Caki2 (cell line): Measurements from ENCODE around the gene SCUBE1. TPM values are rescaled to one million over a fixed set of nuclear protein-coding genes. Genes with fewer than 3 reads are reported as not detected.
A peak's percentile ranks its signal among the peaks of the same experiment; 100 is the strongest.

ENCODE experiments used
- DNase-seq: peaks from one replicate; pipeline ENCODE4 v3.0.0-alpha.2; 2015; ENCODE audit warnings: low read depth
- in situ Hi-C: cut with HindIII; loops from 2 replicates; pipeline ENCODE4 v1.10.0; 2016; ENCODE audit warnings: low sequenced_read_pairs, low pct_unique_long_range_greater_than_20kb, mixed read lengths
- total RNA-seq: library from RNA; depleted of rRNA; stranded (reverse); fragments of >200 nt; shearing (Covaris generic); gene quantifications from 2 replicates; pipeline ENCODE4 v1.2.3, GENCODE V29; 2014; ENCODE audit warnings: low replicate concordance

Gene SCUBE1
- total RNA-seq, 1 experiment from 2014 or later = 0.14 TPM

DNA sequence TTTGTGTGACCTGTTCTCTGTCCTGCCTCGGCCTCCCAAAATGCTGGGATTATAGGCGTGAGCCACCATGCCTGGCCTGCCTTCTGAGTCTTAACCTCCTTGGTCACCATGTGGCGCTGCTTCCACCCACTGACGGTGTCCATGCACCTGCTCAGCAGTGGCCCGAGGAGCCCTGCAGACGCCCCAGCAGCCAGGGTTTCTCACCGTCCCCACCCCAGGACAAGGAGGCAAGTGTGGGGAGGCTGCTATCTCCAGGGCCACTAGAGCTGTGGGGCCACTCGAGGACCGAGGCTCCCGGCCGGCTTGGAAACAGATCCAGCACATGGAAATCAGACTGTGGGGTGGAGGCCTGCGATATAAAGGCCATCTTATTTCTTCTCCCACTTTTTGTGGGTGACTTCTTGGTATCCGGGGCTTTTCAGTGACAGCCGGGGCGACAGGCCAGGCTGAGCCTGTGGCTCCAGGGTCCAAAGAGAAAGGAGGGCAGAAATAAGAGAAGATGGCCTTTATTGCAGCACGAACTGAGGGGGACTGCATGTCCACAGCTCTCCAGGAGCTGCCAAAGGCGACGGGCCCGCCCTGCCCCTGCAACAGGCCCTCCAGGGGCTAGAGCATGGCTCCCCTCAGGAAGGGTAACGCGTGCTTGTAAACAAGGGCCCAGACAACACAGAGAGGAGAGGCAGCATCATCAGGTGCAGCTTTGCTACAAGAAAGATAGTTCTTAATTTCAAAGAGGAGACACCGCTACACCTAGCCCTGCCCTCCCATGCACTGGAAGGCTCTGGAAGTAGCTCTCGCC is 176.8 kb downstream of the SCUBE1 start:
- DNase-seq = no peak
- in situ Hi-C loops = no loop called here

DNA sequence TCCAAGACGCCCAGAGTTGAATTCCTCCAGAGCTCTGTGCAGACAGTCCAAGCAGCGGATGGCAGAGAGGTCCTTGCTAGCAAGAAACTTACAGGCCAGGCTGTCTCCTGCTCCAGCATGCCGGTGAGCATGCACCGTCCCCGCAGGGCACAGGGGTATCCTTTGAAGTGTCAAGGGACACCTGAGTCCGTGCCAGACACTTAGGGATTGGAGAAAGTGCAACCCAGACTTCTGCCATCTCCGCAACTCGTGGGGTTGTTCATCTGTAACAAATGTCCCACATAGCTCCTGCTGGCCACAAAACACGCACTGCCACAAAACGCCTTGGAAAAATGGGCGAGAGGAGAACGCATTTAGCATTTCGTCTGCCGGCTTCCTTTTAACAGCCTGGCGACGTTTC is 178.5 kb downstream of the SCUBE1 start:
- in situ Hi-C loops = no loop called here
- DNase-seq = no peak

DNA sequence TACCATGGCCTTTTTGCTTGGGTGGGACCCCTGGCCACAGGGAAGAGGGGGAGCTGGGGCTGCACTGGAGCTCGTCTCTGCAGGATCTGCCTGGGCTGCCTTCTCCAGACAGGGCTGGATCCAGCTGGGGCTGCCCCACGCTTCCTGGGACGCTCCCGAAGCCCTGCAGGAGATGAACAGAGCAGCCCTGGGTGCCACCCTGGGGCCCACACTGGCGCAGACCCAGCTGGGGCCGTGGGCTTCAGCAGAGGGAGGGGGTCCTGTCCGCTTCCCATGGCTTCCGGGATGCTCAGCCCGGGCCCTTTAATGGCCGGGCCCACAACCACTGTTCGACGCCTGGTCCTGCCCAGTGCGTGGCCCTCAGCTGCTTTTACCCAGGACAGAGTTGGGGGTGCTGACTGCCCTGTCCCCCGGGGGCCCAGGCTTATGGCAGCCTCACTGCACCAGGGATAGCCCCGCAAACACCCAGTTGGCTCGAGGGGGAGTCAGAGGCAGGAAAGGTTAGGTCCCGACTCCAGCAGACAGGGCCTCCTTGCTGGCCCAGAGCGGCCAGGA is 179.9 kb downstream of the SCUBE1 start:
- in situ Hi-C loops = no loop called here
- no peak for DNase-seq

DNA sequence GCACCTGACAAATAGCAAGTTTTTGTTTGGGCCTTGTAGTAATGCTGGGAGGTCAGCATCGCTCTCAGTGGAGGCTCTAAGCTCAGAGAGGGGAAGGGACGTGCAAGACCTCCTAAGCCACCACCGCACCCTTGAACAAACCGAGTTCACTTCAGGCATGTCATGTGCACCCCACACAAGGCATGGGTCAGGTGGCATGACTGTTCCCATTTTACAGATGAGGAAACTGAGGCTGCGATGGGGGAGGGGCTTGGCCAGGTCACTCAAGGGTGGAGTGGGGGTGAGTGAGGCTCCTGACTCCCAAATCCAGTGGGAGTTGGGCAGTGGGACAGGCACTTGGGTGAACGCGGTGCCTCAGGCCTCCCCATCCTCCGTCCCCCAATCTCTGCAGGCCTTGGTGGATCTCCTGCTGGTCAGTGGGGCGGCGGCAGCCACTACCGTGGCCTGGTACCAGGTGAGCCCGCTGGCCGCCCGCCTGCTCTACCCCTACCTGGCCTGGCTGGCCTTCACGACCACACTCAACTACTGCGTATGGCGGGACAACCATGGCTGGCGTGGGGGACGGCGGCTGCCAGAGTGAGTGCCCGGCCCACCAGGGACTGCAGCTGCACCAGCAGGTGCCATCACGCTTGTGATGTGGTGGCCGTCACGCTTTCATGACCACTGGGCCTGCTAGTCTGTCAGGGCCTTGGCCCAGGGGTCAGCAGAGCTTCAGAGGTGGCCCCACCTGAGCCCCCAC is 180.6 kb downstream of the SCUBE1 start:
- DNase-seq = no peak
- in situ Hi-C loops = no loop called here

DNA sequence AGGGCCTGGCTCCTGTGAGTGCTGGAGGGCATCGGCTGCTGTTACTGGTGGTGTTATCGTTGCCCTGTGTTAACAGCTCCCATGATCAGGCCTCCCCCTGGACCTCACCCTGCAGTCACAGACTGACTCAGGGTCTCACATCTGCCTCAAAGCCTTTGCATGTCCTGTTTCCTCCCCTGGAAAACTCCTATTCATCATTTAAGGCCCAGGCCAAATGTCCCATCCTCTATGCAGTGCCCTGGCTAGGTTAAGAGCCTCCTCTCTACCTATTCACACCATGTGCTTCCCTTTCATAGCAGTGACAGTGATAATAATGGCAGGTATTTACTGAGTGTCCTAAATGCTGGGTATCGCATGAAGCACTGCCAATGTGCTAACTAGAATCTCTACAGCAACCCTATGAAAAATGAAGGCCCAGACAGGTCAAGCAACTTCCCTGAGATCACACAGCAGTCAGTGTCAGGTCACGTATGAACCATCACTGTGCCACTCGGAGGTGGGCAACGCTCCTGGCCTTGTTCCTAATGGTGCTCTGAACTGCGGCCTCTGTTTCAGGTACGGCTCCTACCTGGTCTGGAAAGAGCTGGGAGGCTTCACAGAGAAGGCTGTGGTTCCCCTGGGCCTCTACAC is 182.6 kb downstream of the SCUBE1 start:
- no peak for DNase-seq
- in situ Hi-C loops = no loop called here

DNA sequence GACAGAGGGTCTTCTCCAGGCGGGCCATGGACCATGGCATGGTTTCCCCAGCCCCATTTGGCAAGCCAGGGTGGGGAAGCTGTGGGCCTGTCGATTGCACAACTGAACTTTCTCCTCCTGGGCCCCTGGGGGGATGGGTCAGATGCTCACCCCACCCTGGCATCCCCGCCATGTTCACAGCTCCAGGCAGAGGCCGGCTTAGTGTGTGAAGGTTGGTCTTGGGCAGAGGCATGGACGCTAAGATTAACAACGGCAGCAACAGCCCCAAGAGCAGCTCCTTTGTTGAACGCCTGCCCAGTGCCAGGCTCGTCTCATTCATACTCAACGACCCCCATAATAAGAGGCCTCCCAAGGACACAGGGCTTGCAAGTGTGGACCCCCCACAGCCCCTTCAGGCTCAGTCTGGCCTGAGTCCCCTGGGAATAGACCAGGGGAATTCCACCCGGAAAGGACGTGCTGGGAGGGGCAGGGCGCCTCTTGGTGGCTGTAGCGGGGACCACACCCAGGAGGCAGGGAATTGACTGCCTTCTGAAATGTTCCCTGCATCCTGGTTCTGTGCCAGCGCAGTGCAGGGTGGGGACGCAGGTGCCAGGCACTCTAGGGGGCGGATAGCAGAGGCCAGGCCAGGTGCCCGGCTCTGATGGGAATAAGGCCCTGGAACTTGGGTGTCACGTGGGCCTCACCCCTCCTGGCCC is 183.5 kb downstream of the SCUBE1 start:
- DNase-seq = no peak
- in situ Hi-C loops = no loop called here

DNA sequence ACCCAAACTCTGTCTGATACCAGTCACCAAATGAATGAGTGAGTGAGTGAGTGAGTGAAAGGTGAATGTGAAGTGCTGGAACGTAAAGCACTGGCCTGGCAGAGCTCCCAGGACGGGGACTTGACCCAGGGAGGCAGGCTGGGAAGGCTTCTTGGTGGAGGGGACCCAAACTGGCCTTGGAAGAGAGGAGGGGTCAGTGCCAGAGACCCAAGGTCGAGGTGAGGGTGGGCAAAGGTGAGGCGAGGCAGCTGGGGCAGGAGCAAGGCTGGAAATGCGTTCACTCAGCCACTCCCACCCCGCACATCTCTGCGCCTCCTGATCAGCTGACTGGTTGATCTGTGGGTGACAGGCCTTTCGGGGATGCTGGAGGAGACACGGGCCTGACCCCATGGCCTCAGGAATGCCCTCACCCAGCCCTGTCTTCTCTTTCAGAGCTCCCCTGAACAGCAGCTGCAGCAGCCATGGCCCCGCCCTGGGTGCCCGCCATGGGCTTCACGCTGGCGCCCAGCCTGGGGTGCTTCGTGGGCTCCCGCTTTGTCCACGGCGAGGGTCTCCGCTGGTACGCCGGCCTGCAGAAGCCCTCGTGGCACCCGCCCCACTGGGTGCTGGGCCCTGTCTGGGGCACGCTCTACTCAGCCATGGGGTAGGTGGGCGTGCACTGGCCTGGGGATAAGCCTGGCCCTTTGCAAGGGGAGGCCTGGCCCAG is 184.2 kb downstream of the SCUBE1 start:
- no peak for DNase-seq
- in situ Hi-C loops = no loop called here

DNA sequence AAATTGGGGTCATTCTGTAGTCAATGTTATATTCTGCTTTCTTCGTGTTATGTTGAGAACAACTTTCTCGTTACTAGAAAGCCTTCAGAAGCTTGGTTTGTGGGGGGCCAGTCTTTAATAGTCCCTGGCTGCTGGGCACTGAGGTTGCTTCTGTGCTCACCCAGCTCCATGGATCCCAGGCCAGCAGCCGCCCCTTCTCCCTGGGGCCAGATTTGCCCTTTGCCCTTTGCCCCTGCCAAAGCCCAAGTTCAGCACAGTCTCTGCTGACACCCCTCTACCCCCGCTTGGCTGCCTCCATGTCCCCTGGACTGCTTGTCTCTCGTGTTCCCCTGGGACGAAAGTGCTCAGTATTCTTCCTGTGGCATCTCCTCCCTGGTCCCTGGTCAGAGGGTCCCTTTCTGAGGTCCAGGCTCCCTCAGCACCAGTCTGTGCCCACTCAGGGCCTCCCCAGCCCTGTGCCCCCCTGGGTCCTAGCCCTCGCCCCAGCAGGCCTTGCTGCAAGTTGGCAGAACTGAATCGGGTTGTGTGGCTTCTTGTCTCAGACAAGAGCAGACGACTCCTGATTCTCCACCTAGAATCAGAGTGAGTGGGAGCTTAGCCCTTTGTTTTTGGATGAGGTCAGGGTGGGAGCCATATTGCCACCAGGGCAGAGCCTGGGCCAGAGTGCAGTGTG is 185.2 kb downstream of the SCUBE1 start:
- in situ Hi-C loops = no loop called here
- DNase-seq = no peak

DNA sequence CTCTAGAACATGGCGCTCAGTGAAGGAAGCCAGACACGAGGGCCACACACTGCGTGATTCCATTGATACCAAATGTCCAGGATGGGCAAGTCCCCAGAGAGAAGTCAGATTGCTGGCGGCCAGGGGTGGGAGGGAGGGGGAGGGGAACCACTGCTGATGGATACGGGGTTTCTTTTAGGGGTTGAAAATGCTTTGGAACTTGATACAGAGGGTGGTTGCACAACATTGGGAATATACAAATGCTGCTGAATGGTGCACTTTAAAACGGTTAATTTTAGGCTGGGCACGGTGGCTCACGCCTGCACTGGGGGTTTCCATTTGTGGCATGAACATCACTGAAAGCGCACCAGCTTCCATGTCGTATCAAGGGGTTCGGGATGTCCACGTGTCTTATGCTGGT is 186.8 kb downstream of the SCUBE1 start:
- in situ Hi-C loops = no loop called here
- DNase-seq = no peak

DNA sequence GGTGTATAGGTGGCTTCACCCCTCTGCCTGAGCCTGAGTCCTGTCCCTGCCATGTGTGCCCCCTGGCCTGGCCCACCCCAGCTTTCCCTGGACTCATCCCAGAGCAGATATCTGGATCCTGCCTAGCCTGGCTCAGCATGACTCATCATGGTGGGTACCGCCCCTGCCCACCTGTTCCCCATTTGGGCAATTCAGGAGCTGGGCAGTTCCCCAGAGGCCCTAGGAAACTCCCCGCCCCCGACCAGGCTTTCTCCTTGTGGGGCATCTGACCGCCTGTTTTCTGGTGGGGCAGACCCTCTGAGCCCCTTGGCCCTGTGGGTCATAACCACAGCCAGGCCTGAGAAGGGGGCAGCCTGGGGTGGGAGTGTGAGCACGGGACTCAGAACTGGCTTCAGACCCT is 187.4 kb downstream of the SCUBE1 start:
- DNase-seq = no peak
- in situ Hi-C loops = no loop called here

DNA sequence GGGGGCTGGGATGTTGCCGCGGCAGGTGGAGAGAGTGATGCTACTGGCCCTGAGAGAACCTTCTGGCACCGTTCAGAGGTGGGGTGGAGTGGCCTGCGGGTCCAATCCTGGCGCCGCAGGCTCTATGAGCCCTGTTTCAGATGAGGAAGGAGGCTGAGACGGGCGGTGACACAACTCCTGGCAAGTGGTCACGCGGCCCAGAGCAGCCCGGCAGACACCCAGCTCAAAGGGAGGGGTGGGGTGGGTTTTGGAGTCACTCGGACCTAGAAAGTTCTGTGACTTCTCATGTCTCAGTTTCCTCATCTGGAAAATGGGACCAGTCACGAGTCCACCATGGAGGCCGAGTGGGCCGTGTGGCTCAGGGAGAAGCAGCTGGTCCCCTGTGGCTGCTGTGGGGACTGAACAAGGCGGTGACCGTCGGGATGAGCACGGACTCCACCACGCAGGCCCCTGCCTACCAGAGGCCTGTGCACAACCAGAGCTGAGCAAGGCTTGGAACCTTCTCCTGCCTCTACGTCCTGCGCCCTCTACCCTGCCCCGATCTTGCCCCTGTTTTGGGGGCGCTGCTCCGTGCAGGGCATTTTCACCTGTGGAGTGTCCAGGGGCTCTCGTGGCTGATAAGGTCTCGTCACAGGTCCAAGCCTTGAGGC is 188.2 kb downstream of the SCUBE1 start:
- no peak for DNase-seq
- in situ Hi-C loops = no loop called here

DNA sequence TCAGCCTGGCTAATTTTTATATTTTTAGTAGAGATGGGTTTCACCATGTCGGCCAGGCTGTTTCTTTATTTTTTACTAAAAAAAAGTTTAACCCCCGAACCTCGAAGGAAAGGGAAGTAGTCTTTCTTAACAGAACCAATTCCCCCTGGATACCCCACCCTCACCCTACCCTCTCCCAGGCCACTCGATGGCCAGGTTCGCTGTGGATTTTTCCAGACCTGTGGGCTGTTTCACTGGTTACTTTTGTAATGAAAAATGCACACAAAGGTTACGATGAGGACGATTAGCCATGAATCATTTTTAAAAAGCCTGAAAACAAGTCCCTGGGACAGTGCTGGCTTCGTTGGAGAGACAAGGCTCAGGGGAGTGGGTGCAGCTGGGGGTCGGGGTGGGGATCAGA is 189.3 kb downstream of the SCUBE1 start:
- in situ Hi-C loops = no loop called here
- DNase-seq = no peak

DNA sequence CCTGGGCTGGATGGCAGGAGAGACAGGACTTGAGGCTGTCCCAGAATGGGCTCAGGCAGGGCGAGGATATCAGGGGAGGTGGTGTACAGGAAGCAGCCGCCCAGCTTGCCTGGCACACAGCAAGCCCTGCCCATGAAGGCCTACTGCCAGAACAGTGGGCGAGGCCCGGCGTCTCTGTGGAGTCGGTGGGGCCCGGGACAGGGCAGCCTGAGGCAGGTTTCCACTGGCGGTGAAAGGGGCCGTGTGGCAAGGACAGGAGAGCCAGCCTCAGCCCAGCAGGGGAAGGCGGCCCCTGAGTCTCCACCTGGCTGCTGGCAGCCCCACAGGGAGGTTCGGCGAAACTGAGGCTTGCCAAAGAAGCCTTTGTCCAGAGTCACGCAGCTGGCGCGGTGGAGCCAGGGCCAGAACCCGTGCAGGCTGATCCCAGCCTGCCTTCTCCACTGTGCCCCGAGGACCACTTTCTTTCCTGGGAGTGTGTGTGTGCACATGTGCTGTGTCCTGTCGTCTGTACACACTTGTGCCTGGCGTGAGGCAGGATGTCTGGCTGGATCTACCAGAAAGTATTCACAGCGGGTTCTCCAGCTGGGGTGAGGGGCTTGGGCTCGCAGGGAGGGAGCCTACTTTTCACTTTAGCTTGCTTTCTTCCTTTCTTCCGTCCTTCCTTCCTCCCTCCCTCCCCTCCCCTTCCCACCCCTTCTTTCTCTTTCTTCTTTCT is 190.7 kb downstream of the SCUBE1 start:
- in situ Hi-C loops = no loop called here
- DNase-seq = peak; percentile 66

DNA sequence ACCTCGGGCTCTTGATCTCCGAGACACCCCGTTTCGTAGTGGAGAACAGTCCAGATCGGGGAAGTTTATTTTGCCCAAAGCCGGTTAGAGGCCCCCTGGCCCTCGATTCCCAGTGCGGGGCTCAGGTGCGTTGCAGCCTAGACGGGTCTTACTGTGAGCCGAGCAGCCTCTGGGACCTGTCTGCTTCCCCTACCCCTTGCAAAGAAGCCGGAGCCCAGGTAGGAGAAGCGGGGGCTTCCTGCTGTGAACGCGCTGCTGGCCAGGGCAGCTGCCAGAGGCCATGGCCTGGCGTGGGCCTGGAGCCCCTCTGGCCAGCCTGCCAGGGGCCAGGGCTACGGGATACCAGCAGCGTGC is 191.2 kb downstream of the SCUBE1 start:
- in situ Hi-C loops = no loop called here
- DNase-seq = peak; percentile 53

DNA sequence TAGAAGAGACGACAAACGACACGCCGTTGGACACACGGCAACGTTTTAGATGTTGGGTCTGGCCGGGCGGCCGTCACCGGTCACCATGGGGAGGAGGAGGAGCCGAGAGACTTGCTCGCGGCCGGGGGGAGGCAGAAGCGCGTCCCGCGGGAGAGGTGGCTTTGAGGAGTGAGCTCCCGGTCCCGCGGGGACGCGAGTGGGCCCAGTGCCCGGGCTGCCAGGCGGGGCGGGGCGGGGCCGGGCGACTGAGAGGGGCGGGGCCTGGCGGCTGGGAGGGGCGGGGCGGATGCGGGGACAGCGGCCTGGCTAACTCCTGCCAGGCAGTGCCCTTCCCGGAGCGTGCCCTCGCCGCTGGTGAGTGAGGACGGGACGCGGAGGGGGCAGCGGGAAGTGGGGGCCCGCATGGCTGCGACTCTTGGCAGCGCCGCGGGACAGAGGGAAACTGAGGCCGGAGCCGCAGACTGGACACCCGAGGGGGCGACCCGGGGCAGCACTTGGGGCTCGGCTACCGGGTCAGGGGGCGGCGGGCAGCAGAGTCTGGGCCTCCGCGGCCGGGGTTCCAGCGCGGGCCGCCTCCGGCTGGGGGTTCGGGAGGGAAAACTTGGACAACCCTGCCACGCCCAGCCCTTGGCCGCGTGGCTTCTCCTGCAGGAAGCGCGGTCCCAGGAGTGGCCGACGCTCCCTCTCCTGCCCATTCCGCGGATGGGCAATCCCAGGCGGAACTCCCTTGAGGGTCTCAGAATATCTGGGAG is 191.7 kb downstream of the SCUBE1 start, which contains the start of gene TSPO:
Gene TSPO, plus strand, starts transcription at position 309 of the 752 bp plus-strand sequence. CDS start 7,680 bp downstream, outside the sequence.
- in situ Hi-C loops = no loop called here

DNA sequence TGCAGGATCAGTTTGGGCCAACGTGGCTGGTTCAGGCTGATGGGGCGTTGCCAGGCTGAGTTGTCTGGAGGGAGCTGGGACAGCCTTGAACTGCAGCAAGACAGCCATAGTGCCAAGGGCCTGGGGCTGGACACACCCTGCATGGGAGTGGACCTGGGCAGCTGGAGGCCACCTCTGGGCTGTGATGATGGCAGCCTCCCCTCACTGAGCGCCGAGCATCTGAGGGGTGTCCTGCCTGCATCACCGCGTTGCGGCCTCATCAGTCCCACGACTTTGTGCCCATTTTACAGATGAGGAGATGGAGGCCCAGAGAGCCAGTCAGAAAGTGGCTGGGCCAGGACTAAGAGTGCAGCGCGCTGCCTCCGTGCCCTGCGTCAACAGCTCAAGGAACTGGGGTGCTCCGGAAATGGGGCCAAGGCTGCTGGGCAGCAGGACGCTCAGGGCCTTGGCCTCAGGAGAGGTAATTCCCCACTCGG is 192.4 kb downstream of the SCUBE1 start:
- DNase-seq = no peak
- in situ Hi-C loops = no loop called here

More for the DNA sequence above, 191.7 kb downstream of the SCUBE1 start, which contains the start of gene TSPO:
- DNase-seq = peak; percentile 52
